K562 (cell line): ENCODE measurements around the gene RRAS. TPM values are rescaled to one million over a fixed set of nuclear protein-coding genes. Genes with fewer than 3 reads are reported as not detected.

Experiments used
- CHD2 ChIP-seq: IDR thresholded peaks from 2 replicates; pipeline ENCODE4 v1.6.1; 2011; ENCODE audit warnings: low read depth, low read length
- ERF ChIP-seq: fragments of 450-650 bp; formaldehyde crosslinking; IDR thresholded peaks from 2 replicates; pipeline ENCODE4 v1.4.0; 2020; ENCODE audit warnings: mild to moderate bottlenecking, mixed read lengths
- FOXK2 ChIP-seq, 2 experiments: fragments of 450-650 bp; IDR thresholded peaks in 1 of 2; conservative IDR thresholded peaks in 1 of 2; 2 replicates each; pipeline ENCODE4 v1.6.1; 2016; ENCODE audit warnings: low read depth in 2 of 2, mild to moderate bottlenecking in 1 of 2
- GTF2E2 ChIP-seq: fragments of 200-800 bp; sonication (Bioruptor generic); IDR thresholded peaks from 2 replicates; pipeline ENCODE4 v1.6.1; 2016; ENCODE audit warnings: missing genetic modification characterization, missing compliant biosample characterization
- MXI1 ChIP-seq: IDR thresholded peaks from 2 replicates; pipeline ENCODE4 v1.6.1; 2011; ENCODE audit warnings: low read depth, mild to moderate bottlenecking, improper control_type of control experiment, low read length
- NUFIP1 ChIP-seq: fragments of 450-650 bp; IDR thresholded peaks from 2 replicates; pipeline ENCODE4 v1.6.1; 2018; ENCODE audit not compliant: partially characterized antibody
- PHB2 ChIP-seq: fragments of 450-650 bp; IDR thresholded peaks from 2 replicates; pipeline ENCODE4 v1.6.1; 2017; ENCODE audit warnings: low read depth
- RB1 ChIP-seq: fragments of 450-650 bp; IDR thresholded peaks from 2 replicates; pipeline ENCODE4 v1.6.1; 2017; ENCODE audit warnings: low read depth, mild to moderate bottlenecking
- SIN3A ChIP-seq, 2 experiments: fragments of 150-350 bp in 1 of 2; IDR thresholded peaks; 2 replicates each; pipeline ENCODE4 v1.6.1; 2011 to 2016; ENCODE audit warnings: borderline replicate concordance in 2 of 2, low read depth in 2 of 2, low read length in 2 of 2, mild to moderate bottlenecking in 2 of 2, moderate library complexity in 2 of 2; ENCODE audit not compliant: control insufficient read depth in 1 of 2
- SMAD2 ChIP-seq: fragments of 150-350 bp; IDR thresholded peaks from 2 replicates; pipeline ENCODE4 v1.6.1; 2014; ENCODE audit warnings: low read depth, mild to moderate bottlenecking, low read length
- TAF9B ChIP-seq: fragments of 450-650 bp; IDR thresholded peaks from 2 replicates; pipeline ENCODE4 v1.6.1; 2018; ENCODE audit warnings: mild to moderate bottlenecking; ENCODE audit not compliant: partially characterized antibody
- THRAP3 ChIP-seq: fragments of 450-650 bp; IDR thresholded peaks from 2 replicates; pipeline ENCODE4 v1.6.1; 2016; ENCODE audit warnings: mild to moderate bottlenecking, inconsistent platforms, borderline replicate concordance
- ZC3H4 ChIP-seq: sonication (generic); formaldehyde crosslinking; IDR thresholded peaks from 2 replicates; pipeline ENCODE4 v1.9.0; 2021; ENCODE audit warnings: missing genetic modification reagents, borderline replicate concordance
- ZNF75A ChIP-seq: fragments of 450-650 bp; formaldehyde crosslinking; IDR thresholded peaks from 2 replicates; pipeline ENCODE4 v1.4.0; 2020; ENCODE audit warnings: mild to moderate bottlenecking
- polyA plus RNA-seq, 8 experiments: library from polyadenylated mRNA; depleted of rRNA in 4 of 8; stranded (reverse) in 5 of 8; unstranded in 3 of 8; fragments of >200 nt; fragmentation: Nextera tagmentation in 2 of 8; fragmentation: Illumina TruSeq in 1 of 8; extraction: Ambion mirVana in 2 of 8; extraction: Trizol in 1 of 8; gene quantifications; 2 replicates each; pipeline versions ENCODE4 v1.2.1 to v1.2.3, GENCODE V29; 2011 to 2014; ENCODE audit warnings: inconsistent platforms in 1 of 8, missing spikeins in 1 of 8
- total RNA-seq, 7 experiments: library from RNA; depleted of rRNA in 6 of 7; stranded (reverse); fragments of >200 nt in 6 of 7; fragmentation: Illumina TruSeq in 2 of 7; extraction: Trizol in 2 of 7; gene quantifications; 2 replicates each; pipeline versions ENCODE4 v1.2.1 to v1.2.3, GENCODE V29; 2011 to 2021; ENCODE audit warnings: low replicate concordance in 1 of 7
- TF ChIP-seq, protein P1 (sequence below): fragments of 250-450 bp; sonication (Bioruptor Pico); IDR thresholded peaks from 2 replicates; pipeline ENCODE4 v1.8.0; 2021; ENCODE audit warnings: moderate library complexity, mild to moderate bottlenecking, inconsistent platforms
- TF ChIP-seq, protein P2 (sequence below): fragments of 250-450 bp; sonication (Bioruptor Pico); IDR thresholded peaks from 2 replicates; pipeline ENCODE4 v1.5.0; 2022; ENCODE audit warnings: mild to moderate bottlenecking
- TF ChIP-seq, protein P3 (sequence below), 2 experiments: fragments of 450-650 bp; conservative IDR thresholded peaks; 2 replicates each; pipeline ENCODE4 v1.6.1; 2017; ENCODE audit warnings: mild to moderate bottlenecking in 2 of 2, moderate library complexity in 2 of 2
- TF ChIP-seq, protein P4 (sequence below): IDR thresholded peaks from 2 replicates; pipeline ENCODE4 v1.6.1; 2014; ENCODE audit warnings: antibody characterized with exemption
- TF ChIP-seq, protein P5 (sequence below): fragments of 250-450 bp; sonication (Bioruptor Pico); IDR thresholded peaks from 2 replicates; pipeline ENCODE4 v1.5.0; 2020; ENCODE audit warnings: mild to moderate bottlenecking, borderline replicate concordance

Gene RRAS
- total and polyA plus RNA-seq, 9 of the 15 experiments (the other 6 are each of a cell fraction or from before 2014, with no cell fraction given) = 0.70 to 17.3 (median 8.2) TPM

DNA sequence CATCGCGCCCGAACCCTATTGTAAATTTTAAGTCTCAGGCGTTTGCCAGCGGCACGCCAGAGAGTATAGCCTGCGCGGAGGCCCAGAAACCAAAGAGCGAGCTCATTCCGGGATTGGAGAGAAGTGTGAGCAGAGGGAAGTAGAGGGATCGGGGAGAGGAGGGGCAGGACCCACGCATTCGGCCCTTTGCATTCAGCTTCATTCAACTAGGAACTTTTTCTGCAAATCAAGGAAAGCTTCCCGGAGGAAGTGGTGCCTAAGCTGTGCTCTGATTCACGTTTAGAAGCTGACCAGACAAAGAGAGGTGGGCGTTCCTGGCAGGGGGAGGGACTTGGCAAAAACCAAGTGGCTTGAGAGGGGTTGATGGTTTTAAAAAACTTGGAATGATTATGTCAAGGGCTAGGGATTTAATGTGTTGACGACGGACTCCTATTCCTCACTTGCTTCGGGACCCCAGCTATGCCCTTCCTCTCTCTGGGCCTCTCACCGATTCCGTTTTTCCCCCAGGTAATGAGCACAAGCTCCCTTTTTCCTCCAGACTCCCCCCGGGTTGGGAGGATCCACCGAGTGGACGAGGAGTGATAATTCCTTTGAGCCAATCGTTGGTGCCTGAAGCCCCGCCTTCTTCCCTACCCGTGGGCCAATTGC lies 36.3 kb upstream of the RRAS start (continued):
- no peak for TF ChIP-seq ZC3H4 (CRISPR knock-in tag)
- TF ChIP-seq, protein P1, sequence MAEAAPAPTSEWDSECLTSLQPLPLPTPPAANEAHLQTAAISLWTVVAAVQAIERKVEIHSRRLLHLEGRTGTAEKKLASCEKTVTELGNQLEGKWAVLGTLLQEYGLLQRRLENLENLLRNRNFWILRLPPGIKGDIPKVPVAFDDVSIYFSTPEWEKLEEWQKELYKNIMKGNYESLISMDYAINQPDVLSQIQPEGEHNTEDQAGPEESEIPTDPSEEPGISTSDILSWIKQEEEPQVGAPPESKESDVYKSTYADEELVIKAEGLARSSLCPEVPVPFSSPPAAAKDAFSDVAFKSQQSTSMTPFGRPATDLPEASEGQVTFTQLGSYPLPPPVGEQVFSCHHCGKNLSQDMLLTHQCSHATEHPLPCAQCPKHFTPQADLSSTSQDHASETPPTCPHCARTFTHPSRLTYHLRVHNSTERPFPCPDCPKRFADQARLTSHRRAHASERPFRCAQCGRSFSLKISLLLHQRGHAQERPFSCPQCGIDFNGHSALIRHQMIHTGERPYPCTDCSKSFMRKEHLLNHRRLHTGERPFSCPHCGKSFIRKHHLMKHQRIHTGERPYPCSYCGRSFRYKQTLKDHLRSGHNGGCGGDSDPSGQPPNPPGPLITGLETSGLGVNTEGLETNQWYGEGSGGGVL (CRISPR knock-in tag) = no peak
- peak in 1 of 2 experiments; percentile 72; a peak in 1 of 4 replicates for TF ChIP-seq SIN3A (IDR thresholded peaks at IDR 0.05; ENCODE audit: borderline replicate concordance in 2 of 2, control insufficient read depth in 1 of 2, low read depth in 2 of 2, low read length in 2 of 2)
- no peak for TF ChIP-seq ERF (CRISPR knock-in tag)
- peak; percentile 85 for TF ChIP-seq NUFIP1
- no peak for TF ChIP-seq MXI1
- TF ChIP-seq GTF2E2 (tag) = no peak
- TF ChIP-seq, protein P2, sequence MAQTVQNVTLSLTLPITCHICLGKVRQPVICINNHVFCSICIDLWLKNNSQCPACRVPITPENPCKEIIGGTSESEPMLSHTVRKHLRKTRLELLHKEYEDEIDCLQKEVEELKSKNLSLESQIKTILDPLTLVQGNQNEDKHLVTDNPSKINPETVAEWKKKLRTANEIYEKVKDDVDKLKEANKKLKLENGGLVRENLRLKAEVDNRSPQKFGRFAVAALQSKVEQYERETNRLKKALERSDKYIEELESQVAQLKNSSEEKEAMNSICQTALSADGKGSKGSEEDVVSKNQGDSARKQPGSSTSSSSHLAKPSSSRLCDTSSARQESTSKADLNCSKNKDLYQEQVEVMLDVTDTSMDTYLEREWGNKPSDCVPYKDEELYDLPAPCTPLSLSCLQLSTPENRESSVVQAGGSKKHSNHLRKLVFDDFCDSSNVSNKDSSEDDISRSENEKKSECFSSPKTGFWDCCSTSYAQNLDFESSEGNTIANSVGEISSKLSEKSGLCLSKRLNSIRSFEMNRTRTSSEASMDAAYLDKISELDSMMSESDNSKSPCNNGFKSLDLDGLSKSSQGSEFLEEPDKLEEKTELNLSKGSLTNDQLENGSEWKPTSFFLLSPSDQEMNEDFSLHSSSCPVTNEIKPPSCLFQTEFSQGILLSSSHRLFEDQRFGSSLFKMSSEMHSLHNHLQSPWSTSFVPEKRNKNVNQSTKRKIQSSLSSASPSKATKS (CRISPR knock-in tag) = no peak
- TF ChIP-seq, protein P3, sequence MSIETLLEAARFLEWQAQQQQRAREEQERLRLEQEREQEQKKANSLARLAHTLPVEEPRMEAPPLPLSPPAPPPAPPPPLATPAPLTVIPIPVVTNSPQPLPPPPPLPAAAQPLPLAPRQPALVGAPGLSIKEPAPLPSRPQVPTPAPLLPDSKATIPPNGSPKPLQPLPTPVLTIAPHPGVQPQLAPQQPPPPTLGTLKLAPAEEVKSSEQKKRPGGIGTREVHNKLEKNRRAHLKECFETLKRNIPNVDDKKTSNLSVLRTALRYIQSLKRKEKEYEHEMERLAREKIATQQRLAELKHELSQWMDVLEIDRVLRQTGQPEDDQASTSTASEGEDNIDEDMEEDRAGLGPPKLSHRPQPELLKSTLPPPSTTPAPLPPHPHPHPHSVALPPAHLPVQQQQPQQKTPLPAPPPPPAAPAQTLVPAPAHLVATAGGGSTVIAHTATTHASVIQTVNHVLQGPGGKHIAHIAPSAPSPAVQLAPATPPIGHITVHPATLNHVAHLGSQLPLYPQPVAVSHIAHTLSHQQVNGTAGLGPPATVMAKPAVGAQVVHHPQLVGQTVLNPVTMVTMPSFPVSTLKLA (conservative IDR thresholded peaks at IDR 0.05) = peak; percentile 62 to 63; a peak in 2 of 4 replicates
- TF ChIP-seq, protein P4, sequence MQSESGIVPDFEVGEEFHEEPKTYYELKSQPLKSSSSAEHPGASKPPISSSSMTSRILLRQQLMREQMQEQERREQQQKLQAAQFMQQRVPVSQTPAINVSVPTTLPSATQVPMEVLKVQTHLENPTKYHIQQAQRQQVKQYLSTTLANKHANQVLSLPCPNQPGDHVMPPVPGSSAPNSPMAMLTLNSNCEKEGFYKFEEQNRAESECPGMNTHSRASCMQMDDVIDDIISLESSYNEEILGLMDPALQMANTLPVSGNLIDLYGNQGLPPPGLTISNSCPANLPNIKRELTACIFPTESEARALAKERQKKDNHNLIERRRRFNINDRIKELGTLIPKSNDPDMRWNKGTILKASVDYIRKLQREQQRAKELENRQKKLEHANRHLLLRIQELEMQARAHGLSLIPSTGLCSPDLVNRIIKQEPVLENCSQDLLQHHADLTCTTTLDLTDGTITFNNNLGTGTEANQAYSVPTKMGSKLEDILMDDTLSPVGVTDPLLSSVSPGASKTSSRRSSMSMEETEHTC = no peak
- peak; percentile 90 for TF ChIP-seq TAF9B
- no peak for TF ChIP-seq SMAD2
- no peak for TF ChIP-seq THRAP3
- TF ChIP-seq PHB2 = no peak
- TF ChIP-seq CHD2 = no peak
- peak; percentile 72 for TF ChIP-seq RB1
- no peak for TF ChIP-seq ZNF75A (CRISPR knock-in tag)
- TF ChIP-seq, protein P5, sequence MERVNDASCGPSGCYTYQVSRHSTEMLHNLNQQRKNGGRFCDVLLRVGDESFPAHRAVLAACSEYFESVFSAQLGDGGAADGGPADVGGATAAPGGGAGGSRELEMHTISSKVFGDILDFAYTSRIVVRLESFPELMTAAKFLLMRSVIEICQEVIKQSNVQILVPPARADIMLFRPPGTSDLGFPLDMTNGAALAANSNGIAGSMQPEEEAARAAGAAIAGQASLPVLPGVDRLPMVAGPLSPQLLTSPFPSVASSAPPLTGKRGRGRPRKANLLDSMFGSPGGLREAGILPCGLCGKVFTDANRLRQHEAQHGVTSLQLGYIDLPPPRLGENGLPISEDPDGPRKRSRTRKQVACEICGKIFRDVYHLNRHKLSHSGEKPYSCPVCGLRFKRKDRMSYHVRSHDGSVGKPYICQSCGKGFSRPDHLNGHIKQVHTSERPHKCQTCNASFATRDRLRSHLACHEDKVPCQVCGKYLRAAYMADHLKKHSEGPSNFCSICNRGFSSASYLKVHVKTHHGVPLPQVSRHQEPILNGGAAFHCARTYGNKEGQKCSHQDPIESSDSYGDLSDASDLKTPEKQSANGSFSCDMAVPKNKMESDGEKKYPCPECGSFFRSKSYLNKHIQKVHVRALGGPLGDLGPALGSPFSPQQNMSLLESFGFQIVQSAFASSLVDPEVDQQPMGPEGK = no peak
- peak in 1 of 2 experiments; percentile 100; a peak in 2 of 4 replicates for TF ChIP-seq FOXK2 (conservative IDR thresholded peaks at IDR 0.05 in 1 of 2, IDR thresholded peaks at IDR 0.05 in 1 of 2; ENCODE audit: low read depth in 2 of 2)
